ENCODE data around the gene EBLN2.

GRCh38 chr3:73070675-73071575, 9.5 kb downstream of the EBLN2 start:
- TF ChIP-seq ZNF121 (CRISPR knock-in tag; conservative IDR thresholded peaks at IDR 0.05), result no peak
- no peak for TF ChIP-seq HMGXB4 (CRISPR knock-in tag; IDR thresholded peaks at IDR 0.05)
- TF ChIP-seq USF2 (CRISPR knock-in tag; IDR thresholded peaks at IDR 0.05), result no peak
- no peak for TF ChIP-seq ZBTB11 (CRISPR knock-in tag; IDR thresholded peaks at IDR 0.05)
- no peak for TF ChIP-seq SETDB1 (IDR thresholded peaks at IDR 0.05; ENCODE audit: low read length)
- TF ChIP-seq E4F1 (CRISPR knock-in tag; IDR thresholded peaks at IDR 0.05; ENCODE audit: borderline replicate concordance), result no peak
- no peak for TF ChIP-seq SREBF2 (CRISPR knock-in tag; IDR thresholded peaks at IDR 0.05)

Data from K562 (cell line).